Measurements from ENCODE around the gene TRIM8. TPM values are rescaled to one million over a fixed set of nuclear protein-coding genes. Genes with fewer than 3 reads are reported as not detected.

Gene TRIM8
- total RNA-seq, 1 experiment from 2014 or later: 73.0 TPM

GRCh38 chr10:102632394-102633111 is 11.7 kb upstream of the TRIM8 start:
- peak overlapping the region; percentile 71 for H3K27ac ChIP-seq
- DNase-seq: no peak
- H3K79me2 ChIP-seq (ENCODE audit: low read depth): no peaks in the 10 kb centered on the region
- no peaks in the 10 kb centered on the region for H3K9me3 ChIP-seq (ENCODE audit: insufficient read depth, low read depth)
- H2AFZ ChIP-seq: no peak overlapping the region
- ChIA-PET POLR2A (ENCODE audit: unreplicated experiment) (no interaction called here), CTCF (no interaction called here)
- H3K27me3 ChIP-seq (ENCODE audit: insufficient read depth, low read depth): no peaks in the 10 kb centered on the region
- no peaks in the 10 kb centered on the region for H3K36me3 ChIP-seq (ENCODE audit: low read depth)
- intact Hi-C loops (cut with micrococcal nuclease; ENCODE audit: unreplicated experiment): no loop called here
- H3K9me2 ChIP-seq (ENCODE audit: insufficient read depth): no peaks in the 10 kb centered on the region
- peak overlapping the region; percentile 80 for H3K4me2 ChIP-seq
- BruUV-seq (replicated peaks): no TSS peak
- no peak overlapping the region for H3K4me3 ChIP-seq
- H4K20me1 ChIP-seq (ENCODE audit: insufficient read depth): no peaks in the 10 kb centered on the region
- peaks cover 83% of the 10 kb centered on the region for H3K4me1 ChIP-seq (replicated peaks; ENCODE audit: insufficient read depth)
- TF ChIP-seq CTCF (conservative IDR thresholded peaks at IDR 0.05) (no peak), EZH2 (IDR thresholded peaks at IDR 0.05; ENCODE audit: low read depth) (no peak)
- peaks cover 52% of the 10 kb centered on the region for H3F3A ChIP-seq (ENCODE audit: insufficient read depth, low read depth)

DNA sequence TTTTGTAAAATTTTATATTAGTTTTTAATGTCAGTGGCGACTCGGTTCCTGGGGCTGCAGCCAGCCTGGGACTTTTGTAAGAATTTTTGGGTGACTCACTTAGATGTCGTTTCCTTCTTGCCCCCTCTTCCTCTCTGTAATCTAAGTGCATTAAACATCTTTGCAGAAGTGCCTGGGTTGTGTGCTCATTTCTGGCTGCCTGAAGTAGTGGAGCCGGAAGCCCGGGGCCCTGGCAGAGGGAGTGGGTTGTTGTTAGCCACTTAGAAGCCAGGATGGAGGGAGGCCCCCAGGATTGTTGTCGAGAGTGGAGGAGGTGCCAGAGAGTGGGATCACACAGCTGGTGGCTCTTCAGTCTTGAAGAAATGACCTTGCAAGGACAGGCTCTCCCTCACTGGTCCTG is 11.0 kb upstream of the TRIM8 start:
- ChIA-PET CTCF (no interaction called here), POLR2A (ENCODE audit: unreplicated experiment) (interaction anchor here (0.9 kb wide), 1 partner anchor 11 kb away, joined by 10 read pairs; the partner anchor contains the start of gene TRIM8)
- intact Hi-C loops (cut with micrococcal nuclease; ENCODE audit: unreplicated experiment): no loop called here
- BruUV-seq (replicated peaks): no TSS peak
- TF ChIP-seq EZH2 (IDR thresholded peaks at IDR 0.05; ENCODE audit: low read depth) (no peak), CTCF (conservative IDR thresholded peaks at IDR 0.05) (no peak)
- Histone ChIP-seq H3K4me3 (no peak overlapping the region), H3K4me1 (replicated peaks; ENCODE audit: insufficient read depth) (peaks cover 76% of the 10 kb centered on the region), H3K4me2 (peak overlapping the region; percentile 80), H3K27me3 (ENCODE audit: insufficient read depth, low read depth) (no peaks in the 10 kb centered on the region), H3K9me3 (ENCODE audit: insufficient read depth, low read depth) (no peaks in the 10 kb centered on the region), H3K79me2 (ENCODE audit: low read depth) (no peaks in the 10 kb centered on the region), H4K20me1 (ENCODE audit: insufficient read depth) (no peaks in the 10 kb centered on the region), H3K36me3 (ENCODE audit: low read depth) (no peaks in the 10 kb centered on the region), H3K27ac (peak overlapping the region; percentile 71), H2AFZ (no peak overlapping the region), H3F3A (ENCODE audit: insufficient read depth, low read depth) (peaks cover 47% of the 10 kb centered on the region), H3K9me2 (ENCODE audit: insufficient read depth) (no peaks in the 10 kb centered on the region)
- DNase-seq: peak in 1 of 2 experiments; percentile 53

DNA sequence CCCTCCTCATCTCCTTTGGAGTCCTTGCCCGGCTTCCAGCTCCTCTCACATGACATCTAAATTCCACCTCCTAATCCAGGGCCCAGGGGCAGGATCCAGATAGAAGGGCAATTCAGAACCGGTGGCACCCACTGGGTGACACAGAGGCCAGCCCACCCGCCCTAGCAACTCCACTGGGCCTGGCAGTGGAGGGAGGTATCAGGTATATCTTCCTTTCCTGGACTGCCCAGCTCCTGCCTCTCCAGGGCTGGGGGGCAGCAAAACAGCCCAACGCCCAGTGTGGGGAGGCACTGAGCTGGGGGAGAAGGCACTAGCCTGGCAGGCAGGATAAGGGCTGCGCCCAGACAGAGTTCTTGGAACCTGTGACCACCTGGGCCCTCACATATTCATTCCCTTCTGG is 10.4 kb upstream of the TRIM8 start:
- Histone ChIP-seq H3K27ac (peak overlapping the region; percentile 71), H3K4me1 (replicated peaks; ENCODE audit: insufficient read depth) (peaks cover 70% of the 10 kb centered on the region)
- no TSS peak for BruUV-seq (replicated peaks)

More for the DNA sequence above, 10.4 kb upstream of the TRIM8 start:
- H3K4me2 ChIP-seq: peak overlapping the region; percentile 80
- H3F3A ChIP-seq (ENCODE audit: insufficient read depth, low read depth): peaks cover 41% of the 10 kb centered on the region
- ChIA-PET CTCF (no interaction called here), POLR2A (ENCODE audit: unreplicated experiment) (interaction anchor here (0.9 kb wide), 1 partner anchor 11 kb away, joined by 10 read pairs; the partner anchor contains the start of gene TRIM8)
- TF ChIP-seq CTCF (conservative IDR thresholded peaks at IDR 0.05) (no peak), EZH2 (IDR thresholded peaks at IDR 0.05; ENCODE audit: low read depth) (no peak)
- H3K27me3 ChIP-seq (ENCODE audit: insufficient read depth, low read depth): no peaks in the 10 kb centered on the region
- no peak overlapping the region for H3K4me3 ChIP-seq
- no peaks in the 10 kb centered on the region for H3K9me2 ChIP-seq (ENCODE audit: insufficient read depth)
- no peaks in the 10 kb centered on the region for H3K79me2 ChIP-seq (ENCODE audit: low read depth)
- H2AFZ ChIP-seq: no peak overlapping the region
- no peaks in the 10 kb centered on the region for H3K36me3 ChIP-seq (ENCODE audit: low read depth)
- DNase-seq: no peak
- H4K20me1 ChIP-seq (ENCODE audit: insufficient read depth): no peaks in the 10 kb centered on the region
- intact Hi-C loops (cut with micrococcal nuclease; ENCODE audit: unreplicated experiment): no loop called here
- no peaks in the 10 kb centered on the region for H3K9me3 ChIP-seq (ENCODE audit: insufficient read depth, low read depth)
